IPS DF 19.7 (cell line): ENCODE measurements around the gene SLC39A8.

Experiments
- DNase-seq: peaks from one replicate; pipeline ENCODE4 v3.0.0-alpha.2; 2013; ENCODE audit warnings: low read depth, low spot score

Gene SLC39A8

DNA sequence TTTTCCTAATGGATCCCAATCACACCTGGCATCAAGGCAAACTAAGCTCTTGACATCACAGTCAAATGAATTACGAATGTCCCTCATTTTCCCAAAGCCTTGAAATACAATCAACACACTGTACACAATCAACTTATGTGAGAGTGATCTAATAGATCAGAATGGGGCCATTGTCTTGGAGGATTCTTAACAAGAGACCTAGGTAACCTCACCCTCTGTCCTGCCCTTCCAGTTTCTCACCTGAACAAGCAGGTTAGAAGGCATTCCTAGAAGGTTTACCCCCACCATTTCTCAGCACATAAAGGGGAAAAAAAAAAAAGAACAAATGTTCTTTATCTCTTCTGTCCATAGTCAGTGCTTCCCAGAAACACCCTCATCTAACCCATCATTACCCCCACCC, 6.3 kb downstream of the SLC39A8 start:
- DNase-seq, result no peak

- DNase-seq, result no peak
These were observed 6.9 kb downstream of the SLC39A8 start for GRCh38 chr4:102338405-102338804.

- no peak for DNase-seq
These were observed 9.7 kb downstream of the SLC39A8 start for GRCh38 chr4:102335616-102336015.

DNA sequence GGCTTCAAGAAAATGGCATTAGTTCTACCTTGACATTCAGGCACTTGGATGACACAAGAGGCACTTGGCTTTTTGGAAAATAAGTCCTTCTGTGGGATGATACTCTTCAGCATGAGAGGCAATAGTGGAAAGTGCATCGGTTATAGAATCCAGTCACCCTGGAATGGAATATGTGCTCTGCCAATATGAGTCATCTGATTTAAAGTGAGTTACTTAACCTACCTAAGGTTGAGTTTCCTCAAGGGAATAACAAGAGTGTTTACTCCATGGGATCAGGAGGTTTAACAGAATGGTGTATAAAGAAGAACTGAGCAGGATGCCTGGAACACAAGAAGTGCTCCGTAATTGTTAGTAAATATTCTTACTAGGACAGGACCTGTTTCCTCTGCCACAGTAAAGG, 10.7 kb downstream of the SLC39A8 start:
- no peak for DNase-seq

DNA sequence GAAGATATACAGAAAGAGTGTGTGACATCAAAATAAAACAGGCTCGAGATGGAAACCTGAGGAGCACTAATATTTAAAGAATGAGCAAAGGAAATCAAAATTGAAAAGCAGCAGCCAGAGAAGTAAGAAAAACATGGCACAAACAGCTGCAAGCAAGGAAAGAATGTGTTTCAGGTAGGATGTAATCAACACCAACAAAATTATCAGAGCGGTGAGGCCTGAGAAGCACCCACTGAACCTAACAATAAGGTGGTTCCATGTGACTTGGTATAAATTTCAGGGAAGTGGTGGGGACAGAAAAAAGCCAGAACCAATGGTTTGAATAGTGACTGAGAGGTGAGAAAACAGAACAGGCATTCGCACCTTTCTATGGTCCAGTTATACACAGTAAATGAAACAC, 11.5 kb downstream of the SLC39A8 start:
- no peak for DNase-seq

DNA sequence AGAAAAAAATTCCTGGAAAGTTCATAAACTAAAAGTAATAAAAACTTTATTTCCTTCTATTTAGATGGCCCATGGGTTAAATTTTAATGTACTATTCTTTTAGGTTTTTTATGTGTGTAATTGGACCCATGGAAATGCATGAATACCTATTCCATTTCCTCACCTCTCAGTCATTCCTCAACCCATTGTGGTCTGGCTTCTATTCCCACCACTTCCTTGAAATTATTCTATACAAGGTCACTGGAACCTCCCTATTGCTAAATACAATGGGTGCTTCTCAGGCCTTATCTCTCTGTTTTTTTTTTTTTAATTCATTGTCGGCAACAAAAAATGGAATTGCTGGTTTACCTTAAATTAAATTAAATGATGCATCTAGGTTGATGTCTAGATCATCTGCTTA, 17.2 kb downstream of the SLC39A8 start:
- DNase-seq, result no peak

- DNase-seq, result no peak
These were observed 18.3 kb downstream of the SLC39A8 start for GRCh38 chr4:102326951-102327350.

GRCh38 chr4:102324730-102325129, 20.6 kb downstream of the SLC39A8 start:
- DNase-seq, result no peak

DNA sequence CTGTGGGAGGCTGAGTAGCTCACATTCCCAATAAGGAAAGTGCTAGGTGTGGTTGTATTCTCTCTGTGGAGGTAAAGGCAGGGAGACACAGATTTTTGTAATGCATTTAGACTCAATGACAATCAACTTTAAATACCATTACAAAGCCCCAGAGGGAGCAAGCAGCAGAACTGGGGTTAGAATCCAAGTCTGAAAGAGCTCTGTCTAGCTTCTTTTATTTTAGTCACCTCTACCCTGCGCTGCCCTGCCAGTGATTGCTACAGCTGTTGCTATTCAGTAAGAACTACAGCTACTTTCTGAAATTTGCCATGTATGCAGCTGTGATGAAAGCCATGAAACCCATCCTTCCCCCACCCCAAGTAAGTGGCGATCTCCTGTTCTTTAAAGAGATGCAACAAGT, 22.5 kb downstream of the SLC39A8 start:
- no peak for DNase-seq

DNA sequence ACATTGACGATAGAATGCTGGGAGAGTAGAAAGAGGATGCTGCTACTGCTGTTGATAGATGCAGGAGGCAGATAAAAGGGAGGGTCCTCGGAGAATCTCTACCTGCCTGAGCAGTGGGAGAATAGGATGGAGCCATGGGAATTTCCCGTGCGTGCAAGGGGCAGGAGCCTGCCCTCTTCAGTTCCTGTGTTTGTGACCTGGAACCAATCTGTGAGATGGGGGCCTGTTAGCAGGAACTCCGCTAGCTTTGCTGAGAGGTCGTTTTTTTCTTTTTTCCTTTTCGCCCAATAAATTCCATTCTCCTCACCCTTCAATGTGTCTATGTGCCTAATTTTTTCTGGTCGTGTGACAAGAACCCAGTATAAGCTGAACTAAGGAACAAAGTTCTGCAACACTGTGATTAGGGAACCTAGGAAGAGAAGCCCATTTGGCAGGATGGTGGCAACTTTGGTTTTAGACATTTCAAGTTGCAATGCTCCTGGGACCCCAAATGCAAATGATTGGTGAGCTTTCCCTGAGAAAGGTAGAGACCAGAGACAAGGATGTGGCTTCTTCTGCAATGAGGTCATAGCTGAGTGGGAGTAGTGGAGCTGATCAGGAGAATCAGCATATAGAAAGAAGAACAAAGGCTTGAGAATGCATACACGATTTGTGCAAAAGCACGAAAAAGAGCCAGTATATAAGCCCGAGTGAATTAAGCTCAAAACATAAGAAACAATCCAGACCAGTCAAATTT, 23.9 kb downstream of the SLC39A8 start:
- no peak for DNase-seq

- peak; percentile 87 for DNase-seq
These were observed 25.7 kb downstream of the SLC39A8 start for GRCh38 chr4:102319594-102319993.

- DNase-seq, result no peak
These were observed 26.8 kb downstream of the SLC39A8 start for GRCh38 chr4:102318526-102318925.

DNA sequence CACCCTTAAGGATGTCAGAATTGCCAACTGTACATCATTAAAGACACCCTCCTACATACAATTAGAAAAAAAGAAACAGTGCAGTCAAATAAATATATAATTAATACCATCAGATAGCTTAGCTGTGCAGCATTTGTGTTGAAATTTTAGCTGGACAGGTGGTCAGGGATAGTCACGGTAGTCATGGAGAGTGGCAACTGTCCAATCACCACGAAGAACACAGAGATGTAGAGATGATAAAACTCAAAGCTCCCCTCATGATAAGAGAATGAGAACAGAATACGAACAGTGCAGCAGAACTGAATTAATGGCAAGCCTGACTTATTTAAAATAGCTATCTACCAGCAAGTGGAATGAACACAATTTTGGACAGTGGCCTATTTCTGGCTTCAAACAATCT, 27.2 kb downstream of the SLC39A8 start:
- DNase-seq, result no peak

GRCh38 chr4:102317459-102317858, 27.8 kb downstream of the SLC39A8 start:
- no peak for DNase-seq

DNA sequence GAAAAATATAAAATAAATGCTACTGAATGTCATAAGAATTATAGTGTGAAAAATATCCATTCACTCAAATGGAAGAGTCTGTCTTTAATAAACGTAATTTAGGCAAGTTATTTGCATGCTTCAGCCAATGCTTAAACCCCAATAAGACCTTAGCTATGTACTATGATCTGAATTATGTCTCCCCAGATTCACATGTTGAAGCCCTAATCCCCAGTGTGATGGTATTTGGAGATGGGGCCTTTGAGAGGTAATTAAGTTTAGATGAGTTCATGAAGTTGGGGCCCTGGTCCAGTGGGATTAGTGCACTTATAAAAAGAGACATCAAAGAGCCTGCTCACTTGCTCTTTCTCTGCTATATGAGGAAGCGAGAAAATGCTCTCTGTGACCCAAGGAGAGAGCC, 28.7 kb downstream of the SLC39A8 start:
- DNase-seq, result no peak

DNA sequence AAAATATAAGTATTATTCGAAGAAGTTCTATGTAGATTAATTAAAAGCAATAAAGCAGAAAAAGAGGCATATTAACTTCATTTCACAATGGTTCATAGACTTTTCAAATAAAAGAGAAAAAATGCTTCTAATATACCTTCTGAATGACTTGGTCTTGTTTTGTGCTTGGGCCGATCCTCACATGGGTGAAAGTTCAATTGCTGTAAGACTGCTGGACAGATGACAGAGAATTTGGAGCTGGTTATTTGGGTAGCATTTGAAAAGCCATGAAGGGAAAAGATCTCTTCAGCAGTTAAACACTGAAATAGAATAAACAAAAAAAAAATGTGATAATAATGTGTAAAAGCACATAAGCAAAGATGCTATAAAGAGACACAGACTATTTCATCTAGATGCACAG, 29.8 kb downstream of the SLC39A8 start:
- DNase-seq, result no peak

GRCh38 chr4:102312417-102312816, 32.9 kb downstream of the SLC39A8 start:
- no peak for DNase-seq

GRCh38 chr4:102311912-102312311, 33.4 kb downstream of the SLC39A8 start:
- DNase-seq, result no peak

DNA sequence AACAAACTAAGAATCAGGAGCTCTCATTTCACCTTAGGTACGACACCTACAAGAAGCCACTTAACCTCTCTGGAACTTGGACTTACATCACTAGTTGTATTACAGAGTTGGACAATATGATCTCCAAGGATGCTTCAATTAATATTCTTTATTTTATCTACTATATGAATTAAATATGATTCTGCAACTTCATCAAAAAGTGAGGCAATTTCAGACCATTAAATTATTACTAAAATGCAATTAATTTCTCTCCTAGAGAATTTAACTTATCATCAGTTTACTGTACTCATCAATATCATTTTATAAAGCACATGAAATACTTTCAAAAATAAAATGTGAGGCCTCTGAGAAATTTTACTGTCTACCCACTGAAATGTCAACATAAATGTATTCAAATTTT, 33.9 kb downstream of the SLC39A8 start:
- DNase-seq, result no peak

DNA sequence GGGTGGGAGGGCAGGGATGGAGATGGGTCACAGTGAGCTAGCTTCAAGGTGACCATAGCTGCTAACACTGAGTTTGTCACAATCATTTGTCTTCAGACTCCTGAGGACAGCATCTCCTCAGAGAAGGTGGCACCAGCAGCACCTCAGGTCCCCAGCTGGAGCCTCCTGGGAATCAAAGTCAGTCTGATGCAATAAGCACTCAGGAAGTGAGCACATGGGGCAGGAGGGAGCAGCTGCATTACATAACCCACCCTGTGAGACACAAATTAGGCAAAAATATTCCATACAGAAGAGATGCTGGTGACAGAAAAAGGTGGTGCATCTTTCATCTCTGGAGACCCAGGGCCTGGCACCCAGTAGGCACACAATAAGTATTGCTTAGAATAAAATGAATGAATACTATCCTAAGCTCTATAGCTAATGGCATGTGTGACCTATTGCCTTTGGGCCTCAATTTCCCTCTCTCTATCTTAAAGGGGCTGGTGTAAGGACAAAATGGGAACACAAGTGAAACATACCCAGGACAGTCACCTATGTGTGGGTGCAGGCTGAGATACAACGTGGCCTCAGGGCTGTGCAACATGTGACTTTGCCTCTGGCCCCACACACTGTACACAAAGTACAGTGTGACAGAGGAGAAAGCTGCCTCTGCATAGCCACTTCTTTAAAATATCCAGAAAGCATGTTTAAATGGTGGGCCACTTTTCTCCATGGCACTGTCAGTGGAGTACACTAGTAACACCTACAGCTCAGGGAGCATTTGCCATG, 37.1 kb downstream of the SLC39A8 start:
- DNase-seq, result no peak

DNA sequence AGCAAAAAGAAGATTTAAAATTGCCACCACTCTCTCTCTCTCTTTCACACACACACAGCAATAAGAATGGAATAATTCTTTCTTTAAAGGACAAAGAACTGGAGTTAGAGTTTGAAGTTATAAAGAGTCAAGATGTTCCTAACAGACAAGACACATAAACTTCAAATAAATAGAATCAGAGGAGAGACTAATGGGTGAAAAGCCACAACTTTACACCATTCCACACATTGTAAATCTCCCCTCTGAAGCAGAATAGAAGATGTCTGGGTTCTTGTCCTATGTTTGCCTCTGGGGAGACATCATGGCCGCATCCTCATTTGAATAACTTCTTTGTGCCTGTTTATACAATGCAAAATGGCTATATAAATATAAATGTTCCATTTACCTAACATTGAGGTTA, 39.6 kb downstream of the SLC39A8 start:
- no peak for DNase-seq

DNA sequence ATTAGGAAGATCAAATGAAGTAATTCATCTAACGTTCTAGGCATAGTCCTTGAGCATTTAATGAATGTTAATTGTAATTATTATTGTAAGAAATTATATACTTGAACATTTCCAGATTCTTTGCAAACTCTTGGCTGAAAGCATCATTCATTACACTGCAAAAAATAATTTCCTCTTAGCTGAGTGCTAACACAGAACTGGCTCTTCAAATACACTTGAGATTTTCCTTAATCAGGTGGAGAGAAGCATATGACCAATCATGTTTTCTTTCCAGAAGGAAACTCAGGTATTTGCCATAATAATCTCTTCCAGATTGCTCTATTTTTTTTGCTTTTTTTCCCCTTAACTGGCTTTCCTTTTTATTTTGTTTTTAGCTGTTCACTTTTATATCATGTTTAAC, 42.5 kb downstream of the SLC39A8 start:
- DNase-seq, result no peak

DNA sequence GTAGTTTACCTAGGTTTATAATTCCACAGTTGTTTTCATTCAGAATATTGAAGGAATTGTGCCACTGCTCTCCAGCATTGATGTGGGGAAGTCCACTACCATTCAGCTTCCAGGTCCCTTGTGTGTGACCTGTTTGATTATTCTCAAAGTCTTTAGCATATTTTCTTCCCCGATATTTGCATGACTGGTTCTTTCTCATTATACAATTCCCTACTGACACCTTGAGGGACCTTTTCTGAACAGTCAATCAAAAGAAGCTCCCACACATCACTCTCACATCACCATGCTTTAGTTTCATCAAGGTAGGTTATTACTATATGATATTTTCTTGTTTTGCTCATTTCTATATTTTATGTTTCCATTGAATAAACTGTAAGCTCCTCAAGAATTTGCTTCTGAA, 44.1 kb downstream of the SLC39A8 start:
- DNase-seq, result no peak
